ENCODE data around the gene ERG28.

- TF ChIP-seq, protein P1, sequence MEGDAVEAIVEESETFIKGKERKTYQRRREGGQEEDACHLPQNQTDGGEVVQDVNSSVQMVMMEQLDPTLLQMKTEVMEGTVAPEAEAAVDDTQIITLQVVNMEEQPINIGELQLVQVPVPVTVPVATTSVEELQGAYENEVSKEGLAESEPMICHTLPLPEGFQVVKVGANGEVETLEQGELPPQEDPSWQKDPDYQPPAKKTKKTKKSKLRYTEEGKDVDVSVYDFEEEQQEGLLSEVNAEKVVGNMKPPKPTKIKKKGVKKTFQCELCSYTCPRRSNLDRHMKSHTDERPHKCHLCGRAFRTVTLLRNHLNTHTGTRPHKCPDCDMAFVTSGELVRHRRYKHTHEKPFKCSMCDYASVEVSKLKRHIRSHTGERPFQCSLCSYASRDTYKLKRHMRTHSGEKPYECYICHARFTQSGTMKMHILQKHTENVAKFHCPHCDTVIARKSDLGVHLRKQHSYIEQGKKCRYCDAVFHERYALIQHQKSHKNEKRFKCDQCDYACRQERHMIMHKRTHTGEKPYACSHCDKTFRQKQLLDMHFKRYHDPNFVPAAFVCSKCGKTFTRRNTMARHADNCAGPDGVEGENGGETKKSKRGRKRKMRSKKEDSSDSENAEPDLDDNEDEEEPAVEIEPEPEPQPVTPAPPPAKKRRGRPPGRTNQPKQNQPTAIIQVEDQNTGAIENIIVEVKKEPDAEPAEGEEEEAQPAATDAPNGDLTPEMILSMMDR (IDR thresholded peaks at IDR 0.05; ENCODE audit: insufficient read depth, low read length, poor library complexity, severe bottlenecking): no peak
- no peak for TF ChIP-seq EZH2phosphoT487 (conservative IDR thresholded peaks at IDR 0.05; ENCODE audit: low read length)
Measured at GRCh38 chr14:75703467-75703866, 42.8 kb upstream of the ERG28 start.
